Keratinocyte (primary cell): ENCODE results near the gene SPEM3. TPM values are rescaled to one million over a fixed set of nuclear protein-coding genes. Genes with fewer than 3 reads are reported as not detected.

ENCODE experiments used
- DNase-seq: peaks from one replicate; pipeline ENCODE4 v3.0.0-alpha.2; 2011; ENCODE audit warnings: low read depth, missing footprints, low spot score
- FAIRE-seq: peaks from 2 replicates; lab custom pipeline; 2011; peaks lifted over from hg19 to GRCh38; lab: Jason Lieb, UNC
- H2AFZ ChIP-seq: 2 replicates; pipeline ENCODE4 v1.6.0; 2012; ENCODE audit warnings: low read length, control low read depth, inconsistent platforms; ENCODE audit not compliant: control insufficient read depth
- H3K27ac ChIP-seq: 2 replicates; pipeline ENCODE4 v1.5.1; 2011; ENCODE audit warnings: low read length; ENCODE audit not compliant: control insufficient read depth, insufficient read depth
- H3K27me3 ChIP-seq: 3 replicates; pipeline ENCODE4 v1.6.0; 2011; ENCODE audit warnings: low read length; ENCODE audit not compliant: control insufficient read depth, insufficient read depth; ENCODE audit errors: extremely low read depth
- H3K36me3 ChIP-seq, 2 experiments: 2 replicates in 1 of 2; 3 replicates in 1 of 2; pipeline ENCODE4 v1.5.1; 2011; ENCODE audit warnings: low read length in 2 of 2, mild to moderate bottlenecking in 1 of 2; ENCODE audit not compliant: control insufficient read depth in 2 of 2, insufficient read depth in 2 of 2; ENCODE audit errors: extremely low read depth in 1 of 2
- H3K4me1 ChIP-seq: 3 replicates; pipeline ENCODE4 v1.5.1; 2011; ENCODE audit warnings: low read length; ENCODE audit not compliant: control insufficient read depth, insufficient read depth; ENCODE audit errors: extremely low read depth
- H3K4me2 ChIP-seq: 3 replicates; pipeline ENCODE4 v1.6.0; 2011; ENCODE audit warnings: low read depth, low read length; ENCODE audit not compliant: control insufficient read depth, insufficient read depth; ENCODE audit errors: extremely low read depth
- H3K4me3 ChIP-seq, 3 experiments: fragments of 200-600 bp in 1 of 3; sonication (generic) in 1 of 3; 2 replicates in 2 of 3; 3 replicates in 1 of 3; pipeline ENCODE4 v1.5.1; 2011 to 2016; ENCODE audit warnings: low read length in 3 of 3, mild to moderate bottlenecking in 3 of 3, control low read depth in 2 of 3, inconsistent platforms in 1 of 3, low read depth in 1 of 3, mixed read lengths in 1 of 3, mixed run types in 1 of 3, moderate library complexity in 1 of 3; ENCODE audit not compliant: control insufficient read depth in 2 of 3, insufficient read depth in 2 of 3; ENCODE audit errors: extremely low read depth in 1 of 3
- H3K79me2 ChIP-seq: 2 replicates; pipeline ENCODE4 v1.6.0; 2012; ENCODE audit warnings: low read length; ENCODE audit not compliant: control insufficient read depth, insufficient read depth
- H3K9ac ChIP-seq: 3 replicates; pipeline ENCODE4 v1.6.0; 2011; ENCODE audit warnings: low read length; ENCODE audit not compliant: control insufficient read depth, insufficient read depth; ENCODE audit errors: extremely low read depth
- H3K9me1 ChIP-seq: 3 replicates; pipeline ENCODE4 v1.6.0; 2011; ENCODE audit warnings: low read length; ENCODE audit not compliant: control insufficient read depth, insufficient read depth; ENCODE audit errors: extremely low read depth
- H3K9me3 ChIP-seq: 2 replicates; pipeline ENCODE4 v1.5.1; 2012; ENCODE audit warnings: low read depth, low read length; ENCODE audit not compliant: control insufficient read depth
- H4K20me1 ChIP-seq: 3 replicates; pipeline ENCODE4 v1.6.0; 2011; ENCODE audit warnings: low read length; ENCODE audit not compliant: control insufficient read depth, insufficient read depth; ENCODE audit errors: extremely low read depth
- CTCF ChIP-seq, 3 experiments: IDR thresholded peaks in 1 of 3; conservative IDR thresholded peaks in 1 of 3; optimal IDR thresholded peaks in 1 of 3; 2 replicates in 2 of 3; 3 replicates in 1 of 3; pipeline versions ENCODE3 to v1.5.1; 2011; ENCODE audit warnings: low read length in 3 of 3, mild to moderate bottlenecking in 3 of 3, moderate library complexity in 2 of 3, control low read depth in 1 of 3, inconsistent platforms in 1 of 3; ENCODE audit not compliant: insufficient read depth in 2 of 3; ENCODE audit errors: extremely low read depth in 1 of 3
- EZH2 ChIP-seq: IDR thresholded peaks from one replicate; pipeline ENCODE4 v1.6.1; 2012; ENCODE audit warnings: inconsistent platforms, mild to moderate bottlenecking, low read length, moderate library complexity
- dilution Hi-C: fragments of 300-500 bp; cut with MboI; formaldehyde crosslinking; loops from one replicate; pipeline ENCODE4 v1.7.0; 2020; ENCODE audit warnings: low sequenced_read_pairs; ENCODE audit not compliant: extremely low pct_ligation_motif_present
- polyA plus RNA-seq, 5 experiments: library from polyadenylated mRNA; depleted of rRNA in 3 of 5; stranded (reverse) in 3 of 5; stranded (forward) in 1 of 5; unstranded in 1 of 5; fragments of >200 nt; gene quantifications; 1 replicate in 1 of 5; 2 replicates in 3 of 5; 3 replicates in 1 of 5; pipeline versions ENCODE4 v1.2.1 to v1.2.3, GENCODE V29; 2011 to 2012; ENCODE audit warnings: missing spikeins in 2 of 5, low read depth in 1 of 5, low replicate concordance in 1 of 5

Gene SPEM3
- polyA plus RNA-seq, 1 donor (not counting 4 experiments of a cell fraction or from before 2014, with no cell fraction given), result not detected

GRCh38 chr17:7388856-7389255, 39.8 kb upstream of the SPEM3 start:
- DNase-seq, result no peak
- Histone ChIP-seq H3K27me3 (no peaks in the 10 kb centered on the region), H3K9me1 (no peaks in the 10 kb centered on the region), H3K4me3 (no peak overlapping the region), H3K9me3 (no peaks in the 10 kb centered on the region), H3K27ac (no peak overlapping the region), H4K20me1 (peaks cover 3% of the 10 kb centered on the region), H3K36me3 (peaks cover 44 to 49% of the 10 kb centered on the region in 2 experiments), H3K79me2 (peaks cover 25% of the 10 kb centered on the region), H3K4me1 (peaks cover 7% of the 10 kb centered on the region), H2AFZ (no peak overlapping the region), H3K4me2 (no peak overlapping the region), H3K9ac (no peak overlapping the region)
- dilution Hi-C loops, result no loop called here
- TF ChIP-seq EZH2 (no peak), CTCF (optimal IDR thresholded peaks at IDR 0.05 in 1 of 3, IDR thresholded peaks at IDR 0.05 in 1 of 3, conservative IDR thresholded peaks at IDR 0.05 in 1 of 3; ENCODE audit: extremely low read depth in 1 of 3, insufficient read depth in 2 of 3, low read length in 3 of 3) (no peak)
- no peak for FAIRE-seq

DNA sequence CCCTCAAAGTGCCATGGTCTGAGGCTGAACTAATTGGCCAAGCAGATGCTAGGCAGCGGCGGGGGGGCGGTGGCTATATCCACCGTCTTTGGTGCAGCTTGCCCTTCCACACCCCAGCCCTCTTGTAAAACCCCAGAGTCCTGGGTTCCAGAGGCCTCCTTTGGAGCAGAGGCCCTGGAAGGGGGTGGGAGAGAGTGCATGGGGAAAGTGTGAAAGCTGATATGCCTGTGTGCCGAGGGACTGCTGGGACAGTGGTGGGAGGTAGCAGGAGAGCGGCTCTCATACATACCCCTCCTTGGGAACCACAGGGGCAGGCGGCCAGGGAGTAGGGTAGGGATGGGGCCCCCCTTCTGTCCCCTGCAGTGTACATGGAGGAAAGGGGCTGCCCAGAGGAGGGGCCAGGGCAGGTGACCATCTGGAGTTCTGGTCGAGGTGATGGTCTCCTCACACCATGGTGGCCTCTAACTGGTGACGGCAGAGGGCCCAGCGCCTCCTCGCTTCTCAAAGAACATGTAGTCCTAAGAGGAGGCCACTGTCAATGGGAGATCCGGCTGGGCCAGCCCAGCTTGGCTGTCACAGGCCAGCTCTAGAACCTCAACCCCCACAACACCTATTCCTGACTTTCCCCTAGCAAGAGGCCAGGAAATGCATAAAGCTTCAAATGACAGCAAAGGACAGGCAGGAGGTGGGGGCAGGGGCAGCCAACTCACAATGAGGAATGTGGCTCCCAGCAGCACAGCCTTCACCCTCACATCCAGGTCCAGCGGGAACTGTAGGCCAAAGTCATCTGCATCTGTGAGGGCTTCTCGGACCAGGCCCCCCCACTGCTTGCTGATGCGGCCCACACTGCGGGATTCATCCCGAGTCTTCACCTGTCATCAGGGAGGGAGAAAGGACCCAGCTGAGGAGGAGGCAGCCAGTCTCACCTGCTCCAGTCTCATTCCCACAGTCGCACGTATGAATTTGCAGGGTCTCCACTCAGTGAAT, 38.4 kb upstream of the SPEM3 start:
- H4K20me1 ChIP-seq, result peaks cover 3% of the 10 kb centered on the region
- H3K27me3 ChIP-seq, result no peaks in the 10 kb centered on the region
- H3K4me3 ChIP-seq, result no peak overlapping the region
- no peak for FAIRE-seq
- dilution Hi-C loops, result no loop called here
- DNase-seq, result no peak
- H3K9me3 ChIP-seq, result no peaks in the 10 kb centered on the region
- peaks cover 11% of the 10 kb centered on the region for H3K4me1 ChIP-seq
- H3K4me2 ChIP-seq, result no peak overlapping the region
- peaks cover 42 to 49% of the 10 kb centered on the region in 2 experiments for H3K36me3 ChIP-seq
- H3K9me1 ChIP-seq, result no peaks in the 10 kb centered on the region
- peaks cover 27% of the 10 kb centered on the region for H3K79me2 ChIP-seq
- H3K27ac ChIP-seq, result no peak overlapping the region
- TF ChIP-seq CTCF (optimal IDR thresholded peaks at IDR 0.05 in 1 of 3, IDR thresholded peaks at IDR 0.05 in 1 of 3, conservative IDR thresholded peaks at IDR 0.05 in 1 of 3; ENCODE audit: extremely low read depth in 1 of 3, insufficient read depth in 2 of 3, low read length in 3 of 3) (no peak), EZH2 (no peak)
- H2AFZ ChIP-seq, result no peak overlapping the region
- no peak overlapping the region for H3K9ac ChIP-seq
